ENCODE data around the gene GPR32.

The GPR32 gene

DNA sequence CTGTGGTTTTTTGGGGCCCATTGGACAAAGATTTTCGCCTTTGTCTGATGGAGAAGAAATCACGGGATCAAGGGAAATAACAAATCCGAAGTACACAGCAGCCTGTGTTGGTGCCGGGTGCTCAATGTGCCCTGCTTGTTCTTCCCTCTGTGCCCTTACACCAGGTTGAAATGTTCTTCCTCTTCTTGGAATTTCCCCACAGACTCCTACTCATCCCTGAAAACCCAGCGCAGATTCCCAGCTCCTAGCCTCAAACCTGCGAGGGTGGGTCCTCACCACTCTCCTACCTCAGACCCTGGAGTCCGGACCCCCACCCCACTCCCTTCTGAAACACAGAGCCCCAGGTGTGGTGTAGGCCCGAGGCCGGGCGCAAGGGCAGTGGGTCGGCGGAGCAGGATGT lies 15.1 kb downstream of the GPR32 start:
- DNase-seq, result no peak

DNA sequence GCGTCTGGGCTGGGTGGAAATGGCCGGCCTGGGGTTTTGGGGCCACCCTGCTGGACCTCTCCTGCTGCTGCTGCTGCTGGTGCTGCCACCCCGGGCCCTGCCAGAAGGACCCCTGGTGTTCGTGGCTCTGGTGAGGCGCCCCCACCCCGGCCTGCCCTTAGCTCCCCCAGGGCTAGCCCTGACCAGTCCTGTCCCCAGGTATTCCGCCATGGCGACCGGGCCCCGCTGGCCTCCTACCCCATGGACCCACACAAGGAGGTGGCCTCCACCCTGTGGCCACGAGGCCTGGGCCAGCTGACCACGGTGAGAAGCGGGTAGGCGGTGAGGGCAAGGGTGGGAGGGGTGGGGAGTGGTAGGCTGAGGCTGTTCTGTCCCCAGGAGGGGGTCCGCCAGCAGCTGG lies 20.1 kb downstream of the GPR32 start, which contains the start of gene ACP4:
TSS of gene ACP4 (plus strand) at position 20 of the 400 bp plus-strand sequence. CDS start at position 20, 0 bp downstream.
- DNase-seq, result no peak

DNA sequence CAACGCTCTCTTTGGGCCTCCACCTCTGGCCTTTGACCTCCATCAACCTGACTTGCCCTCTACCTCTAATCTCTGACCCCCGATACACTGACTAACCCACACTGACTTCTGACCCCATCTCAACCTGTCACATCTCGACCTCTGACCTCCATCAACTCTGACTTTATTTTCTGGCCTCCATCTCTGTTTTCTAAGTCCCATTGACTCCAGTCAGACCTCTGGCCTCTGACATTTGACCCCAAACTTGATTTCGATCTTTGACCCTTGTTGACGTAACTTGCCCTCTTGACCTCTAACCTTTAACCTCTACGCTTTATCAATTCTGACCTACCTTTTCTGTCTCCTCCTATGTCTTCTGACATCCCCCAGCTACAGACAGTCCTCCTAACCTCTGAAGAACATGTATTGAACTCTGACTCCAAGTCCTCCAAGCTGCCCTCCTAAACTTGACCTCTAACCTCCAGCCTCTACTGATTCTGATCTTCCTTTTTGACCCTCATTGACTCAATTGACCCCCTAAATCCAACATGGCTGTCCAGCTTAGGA lies 20.7 kb downstream of the GPR32 start:
- DNase-seq, result no peak

DNA sequence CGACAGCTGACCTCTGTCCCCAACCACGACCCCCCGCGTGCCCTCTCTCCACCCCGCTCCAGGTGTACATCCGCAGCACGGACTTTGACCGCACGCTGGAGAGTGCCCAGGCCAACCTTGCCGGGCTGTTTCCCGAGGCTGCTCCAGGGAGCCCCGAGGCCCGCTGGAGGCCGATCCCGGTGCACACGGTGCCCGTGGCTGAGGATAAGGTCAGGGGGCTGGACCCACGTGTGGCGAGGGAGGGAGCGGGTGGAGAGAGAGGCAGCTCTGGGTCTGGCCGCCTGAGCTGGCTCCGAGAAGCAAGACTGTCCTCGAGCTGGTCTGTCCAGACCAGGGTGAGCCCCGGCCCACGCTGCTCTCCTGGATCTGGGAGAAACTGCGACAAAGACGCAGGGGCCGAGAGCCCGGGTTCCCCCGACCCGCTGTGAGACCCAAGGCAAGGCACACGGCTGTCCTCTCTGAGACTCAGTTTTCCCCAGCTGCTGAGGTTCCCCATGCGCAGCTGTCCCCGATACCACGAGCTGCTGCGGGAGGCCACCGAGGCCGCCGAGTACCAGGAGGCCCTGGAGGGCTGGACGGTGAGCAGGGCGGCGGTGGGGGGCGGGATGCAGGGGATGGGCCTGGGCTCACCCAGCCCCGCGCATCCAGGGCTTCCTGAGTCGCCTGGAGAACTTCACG lies 21.5 kb downstream of the GPR32 start:
- no peak for DNase-seq

GRCh38 chr19:50792272-50793250 lies 22.3 kb downstream of the GPR32 start:
- no peak for DNase-seq

DNA sequence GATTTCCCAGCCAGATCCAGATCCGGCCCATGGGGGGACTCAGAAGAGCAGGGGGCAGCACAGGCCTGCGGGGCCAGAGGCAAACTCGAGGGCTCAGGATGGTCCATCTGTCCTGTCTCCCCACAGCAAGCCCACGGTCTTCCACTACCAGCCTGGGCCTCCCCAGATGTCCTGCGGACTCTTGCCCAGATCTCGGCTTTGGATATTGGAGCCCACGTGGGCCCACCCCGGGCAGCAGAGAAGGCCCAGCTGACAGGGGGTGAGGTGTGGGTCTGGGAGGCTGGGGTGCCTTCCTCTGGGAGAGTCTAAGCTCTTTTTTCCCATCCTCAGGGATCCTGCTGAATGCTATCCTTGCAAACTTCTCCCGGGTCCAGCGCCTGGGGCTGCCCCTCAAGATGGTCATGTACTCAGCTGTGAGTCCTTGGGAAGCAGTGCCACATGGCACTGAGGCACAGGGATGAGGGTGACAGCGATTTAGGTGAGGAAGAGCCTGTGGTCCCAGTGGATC lies 23.3 kb downstream of the GPR32 start:
- DNase-seq, result no peak

GRCh38 chr19:50794074-50794875 lies 24.0 kb downstream of the GPR32 start:
- peak; percentile 80 for DNase-seq

GRCh38 chr19:50794876-50795663 lies 24.8 kb downstream of the GPR32 start:
- DNase-seq, result peak; percentile 84

DNA sequence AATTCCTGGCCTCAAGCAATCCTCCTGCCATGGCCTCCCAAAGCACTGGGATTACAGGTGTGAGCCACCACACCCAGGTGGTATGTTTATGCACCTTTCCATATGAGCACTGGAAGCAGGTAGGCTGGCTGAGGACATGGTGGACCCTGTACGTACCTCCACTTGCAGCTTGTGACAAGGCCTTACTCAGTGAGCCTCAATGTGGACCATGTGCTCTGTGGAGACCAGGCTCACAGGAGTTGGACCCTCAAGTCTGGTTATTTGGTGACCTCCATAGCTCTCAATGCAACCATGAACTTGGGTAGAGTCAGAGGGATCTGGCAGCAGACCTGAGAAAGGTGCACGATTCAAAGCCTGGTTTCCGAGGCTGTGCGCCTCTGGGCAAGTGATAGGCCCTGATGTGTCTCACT lies 25.4 kb downstream of the GPR32 start:
- peak; percentile 72 for DNase-seq

GRCh38 chr19:50796128-50796633 lies 25.9 kb downstream of the GPR32 start:
- DNase-seq, result peak; percentile 75

DNA sequence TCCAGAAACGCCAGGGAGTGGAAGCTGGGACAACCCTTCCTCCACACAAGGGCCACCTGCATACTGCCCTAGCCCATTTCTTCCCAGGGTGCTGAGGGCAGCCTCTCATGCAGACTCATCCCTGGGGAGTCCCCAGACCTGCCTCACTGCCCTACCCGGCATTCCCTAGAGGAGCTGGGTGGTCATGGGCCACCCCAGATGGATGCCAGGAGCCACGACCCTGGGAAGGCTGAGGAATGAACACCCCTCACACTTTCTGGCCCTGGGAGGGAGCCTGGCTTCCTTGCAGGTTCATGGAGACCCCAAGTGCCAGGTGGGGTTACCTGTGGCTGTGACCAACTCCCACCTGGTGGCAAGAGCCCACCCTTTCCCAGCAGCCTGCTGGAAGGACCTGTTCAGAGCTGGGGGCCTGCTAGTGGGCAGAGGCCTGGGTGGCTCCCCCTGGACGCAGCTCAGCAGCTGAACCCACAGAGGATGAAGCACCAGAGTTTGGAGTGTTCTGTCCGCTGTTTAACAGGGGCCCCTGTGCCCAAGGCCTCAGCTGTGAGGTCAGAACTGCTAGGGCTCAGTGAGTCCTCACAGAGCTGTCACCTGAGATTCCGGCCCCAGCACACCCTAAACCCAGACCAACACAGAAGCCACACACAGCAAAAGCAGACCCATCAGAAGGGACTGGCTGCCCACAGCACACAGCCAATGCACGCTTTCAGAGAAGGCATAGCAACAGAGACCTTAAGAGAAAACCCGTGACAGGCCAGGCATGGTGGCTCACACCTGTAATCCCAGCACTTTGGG lies 26.6 kb downstream of the GPR32 start:
- peak; percentile 73 for DNase-seq

DNA sequence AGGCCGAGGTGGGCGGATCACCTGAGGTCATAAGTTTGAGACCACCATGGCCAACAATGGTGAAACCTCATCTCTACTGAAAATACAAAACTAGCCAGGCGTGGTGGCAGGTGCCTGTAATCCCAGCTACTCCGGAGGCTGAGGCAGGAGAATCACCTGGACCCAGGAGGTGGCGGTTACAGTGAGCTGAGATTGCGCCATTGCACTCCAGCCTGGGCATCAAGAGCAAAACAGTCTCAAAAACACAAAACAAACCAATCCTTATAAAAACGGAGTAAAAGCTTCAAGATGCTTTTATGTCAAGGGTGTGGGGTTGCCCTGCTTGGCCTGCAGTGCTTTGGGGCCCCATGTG lies 27.1 kb downstream of the GPR32 start:
- no peak for DNase-seq

DNA sequence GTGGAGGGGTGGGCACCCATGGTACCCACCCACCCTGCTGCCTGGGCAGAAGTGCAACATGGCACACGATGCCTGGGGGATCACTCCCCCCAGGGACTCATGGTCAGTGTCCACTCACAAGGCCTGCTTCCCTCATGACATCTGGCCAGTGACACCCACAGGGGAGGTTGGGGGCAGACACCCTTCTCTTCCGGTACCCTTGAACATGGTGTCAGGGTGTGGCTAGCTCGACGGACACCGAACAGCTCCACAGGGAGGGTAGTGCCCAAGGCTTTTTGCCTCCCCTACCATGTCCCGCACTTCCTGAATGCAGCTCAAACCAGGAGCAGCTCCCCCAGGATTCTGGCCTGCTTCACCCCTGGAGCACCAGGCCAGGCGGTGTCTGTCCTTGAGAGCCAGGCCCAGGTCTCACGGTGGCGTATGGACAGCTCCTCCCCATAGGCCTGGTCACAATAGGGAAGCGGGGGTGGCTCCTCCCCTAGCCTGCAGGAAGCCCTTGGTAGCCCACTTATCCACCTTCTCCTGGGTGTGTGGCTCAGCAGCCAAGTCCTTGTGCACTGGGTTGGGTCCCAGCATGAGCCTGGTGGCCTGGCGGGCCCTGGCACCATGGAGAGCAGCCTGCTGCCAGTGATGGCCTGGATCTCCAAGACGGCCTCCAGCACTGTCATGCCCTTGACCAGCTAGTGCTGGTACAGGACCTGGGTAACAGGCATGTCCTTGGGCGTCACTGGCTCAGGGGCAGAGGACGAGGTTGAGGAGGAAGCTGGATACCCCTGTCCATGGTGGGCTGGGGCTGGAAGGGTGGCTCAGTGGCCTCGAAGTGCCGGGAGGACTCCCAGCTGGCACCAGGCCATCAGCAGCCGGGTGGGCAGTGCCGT lies 27.8 kb downstream of the GPR32 start:
- no peak for DNase-seq

DNA sequence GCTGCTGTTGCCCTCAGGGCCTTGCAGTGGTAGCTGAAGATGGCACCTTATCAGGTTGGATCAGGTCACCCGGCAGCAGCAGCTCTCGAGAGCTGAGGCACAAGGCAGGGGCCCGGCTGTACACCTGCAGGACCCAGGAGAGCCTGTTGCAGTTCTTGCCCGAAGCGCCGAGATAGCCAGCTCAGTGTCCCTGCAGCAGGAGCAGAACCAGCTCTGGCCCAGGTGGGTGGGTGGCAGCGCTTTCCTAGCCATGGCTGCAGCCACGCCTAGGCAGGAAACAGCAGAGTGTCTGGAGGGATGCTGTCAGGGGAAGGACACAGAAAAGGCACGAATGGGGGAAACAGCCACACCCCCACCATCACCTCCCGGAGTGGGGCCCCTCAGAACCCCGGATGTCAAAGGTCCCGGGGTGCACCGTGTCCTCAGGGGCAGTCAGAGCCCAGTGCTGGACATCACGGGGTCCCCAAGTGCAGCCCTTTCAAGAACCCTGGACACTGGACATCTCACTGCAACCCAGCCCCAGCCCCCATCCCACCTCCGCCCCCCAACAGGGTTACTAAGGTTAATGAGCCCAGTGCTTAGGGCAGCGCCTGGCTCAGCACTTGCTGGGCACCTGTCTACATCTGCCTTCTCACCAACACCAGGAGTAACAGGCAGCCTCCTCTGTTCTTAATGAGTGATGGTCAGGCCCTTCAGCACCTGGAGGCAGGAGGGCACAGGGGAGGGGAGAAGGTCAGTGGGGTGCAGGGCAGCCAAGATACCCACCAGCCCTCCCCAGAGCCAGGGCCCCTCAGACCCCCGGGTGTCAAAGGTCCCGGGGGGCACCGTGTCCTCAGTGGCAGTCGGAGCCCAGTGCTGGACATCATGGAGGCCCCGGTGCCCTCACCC lies 28.6 kb downstream of the GPR32 start:
- no peak for DNase-seq

DNA sequence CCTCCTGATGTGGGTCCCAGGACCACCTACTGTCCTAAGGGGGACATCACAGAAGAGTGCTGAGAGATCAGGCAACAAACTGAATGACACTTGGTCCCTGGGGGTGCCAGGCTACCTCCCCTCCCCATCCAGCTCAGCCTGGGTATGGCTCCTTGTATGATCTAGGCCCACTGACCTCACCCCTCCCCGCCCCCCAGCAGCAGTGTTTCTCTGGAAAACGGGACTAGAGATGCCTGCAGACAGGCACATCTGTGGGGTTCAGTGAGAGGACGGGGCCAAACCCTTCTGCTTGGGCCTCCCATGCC lies 29.2 kb downstream of the GPR32 start:
- DNase-seq, result no peak

DNA sequence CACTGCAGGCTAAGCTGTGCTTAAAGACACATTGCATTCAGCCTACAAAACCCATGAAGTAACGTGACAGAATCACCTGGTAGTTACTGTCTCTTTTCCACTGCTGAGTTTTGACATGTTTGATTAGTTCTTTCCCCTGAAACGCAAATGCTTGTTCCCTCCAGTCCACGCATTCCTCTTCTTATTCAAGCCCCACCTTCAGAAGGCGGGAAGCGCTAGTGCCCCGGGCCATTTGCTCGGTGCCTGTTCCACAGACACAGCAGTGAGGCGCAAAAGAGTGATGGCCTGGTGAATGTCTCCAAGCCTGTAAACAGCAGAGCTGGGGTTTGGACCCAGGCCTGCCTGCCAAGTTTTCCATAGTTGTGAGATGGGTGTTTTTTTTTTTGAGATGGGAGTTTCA lies 30.8 kb downstream of the GPR32 start:
- DNase-seq, result no peak

DNA sequence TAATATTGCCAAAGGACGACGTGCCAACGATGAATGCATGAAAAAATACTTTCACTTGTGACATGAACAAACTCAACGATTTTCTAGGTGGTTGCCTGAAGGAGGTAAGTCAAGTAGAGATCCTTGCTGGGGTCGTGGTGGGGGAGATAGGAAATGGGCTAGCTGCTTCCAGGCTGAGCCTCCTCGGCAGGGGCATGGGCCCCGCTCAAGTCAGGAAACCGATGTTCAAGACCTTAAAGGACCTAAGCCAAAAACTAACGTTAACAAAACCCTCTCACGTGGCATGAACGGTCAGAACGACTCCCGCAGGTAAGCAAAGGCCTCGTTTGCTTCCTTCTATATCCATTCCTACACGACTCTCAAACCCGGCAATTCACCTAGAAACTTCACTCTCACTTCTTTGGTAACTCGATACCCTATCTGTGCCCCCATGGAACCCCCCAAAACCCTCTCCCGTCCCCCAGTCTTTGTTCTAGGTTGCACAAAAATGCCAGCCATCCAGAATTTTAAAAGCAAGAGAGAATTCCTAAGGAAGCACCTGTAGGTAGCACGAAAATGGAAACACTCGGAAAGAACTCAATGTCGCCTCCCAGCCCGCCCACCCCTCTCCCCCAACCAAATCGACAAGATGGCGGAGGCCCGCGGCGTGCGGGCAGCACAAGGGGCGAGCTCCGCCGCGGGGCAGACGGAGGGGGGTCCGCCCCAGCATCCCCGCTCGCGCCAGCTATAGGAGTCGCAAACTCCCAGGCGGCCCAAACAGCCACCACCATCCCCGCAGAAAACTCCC lies 33.6 kb downstream of the GPR32 start:
- peak; percentile 71 for DNase-seq
